ENCODE measurements around the gene NUP214.
"Not testable (repeated sequence)": the region's sequence is repeated elsewhere in the genome, so short reads cannot be mapped to it uniquely, and the experiment has no call there.

Gene NUP214

GRCh38 chr9:131096269-131097125, 28.9 kb upstream of the NUP214 start, which contains the start of gene AIF1L:
AIF1L (plus strand) TSS chr9:131096531; CDS start chr9:131096630, 99 bp downstream.
- DNase-seq (ENCODE audit: low spot score) = no peak

GRCh38 chr9:131097126-131097947, 28.0 kb upstream of the NUP214 start:
- DNase-seq (ENCODE audit: low spot score) = no peak

- no peak for DNase-seq (ENCODE audit: low spot score)
Measured at GRCh38 chr9:131097948-131098278, 27.5 kb upstream of the NUP214 start.

- DNase-seq (ENCODE audit: low spot score) = no peak
Measured at GRCh38 chr9:131098391-131099101, 26.8 kb upstream of the NUP214 start.

- DNase-seq (ENCODE audit: low spot score) = no peak
Measured at GRCh38 chr9:131099102-131099606, 26.2 kb upstream of the NUP214 start.

GRCh38 chr9:131099845-131100244, 25.5 kb upstream of the NUP214 start:
- DNase-seq (ENCODE audit: low spot score) = not testable (repeated sequence)

GRCh38 chr9:131100445-131100844, 24.9 kb upstream of the NUP214 start:
- DNase-seq (ENCODE audit: low spot score) = no peak

- no peak for DNase-seq (ENCODE audit: low spot score)
Measured at GRCh38 chr9:131101207-131101964, 24.0 kb upstream of the NUP214 start.

GRCh38 chr9:131103024-131103423, 22.4 kb upstream of the NUP214 start:
- DNase-seq (ENCODE audit: low spot score) = no peak

GRCh38 chr9:131103535-131103934, 21.9 kb upstream of the NUP214 start:
- DNase-seq (ENCODE audit: low spot score) = no peak

GRCh38 chr9:131104016-131104740, 21.2 kb upstream of the NUP214 start:
- no peak for DNase-seq (ENCODE audit: low spot score)

GRCh38 chr9:131105952-131106351, 19.4 kb upstream of the NUP214 start:
- DNase-seq (ENCODE audit: low spot score) = no peak

GRCh38 chr9:131107760-131108159, 17.6 kb upstream of the NUP214 start:
- DNase-seq (ENCODE audit: low spot score) = no peak

- no peak for DNase-seq (ENCODE audit: low spot score)
Measured at GRCh38 chr9:131111186-131111853, 14.1 kb upstream of the NUP214 start.

- no peak for DNase-seq (ENCODE audit: low spot score)
Measured at GRCh38 chr9:131111854-131112311, 13.5 kb upstream of the NUP214 start.

- DNase-seq (ENCODE audit: low spot score) = no peak
Measured at GRCh38 chr9:131112374-131113154, 12.8 kb upstream of the NUP214 start.

- no peak for DNase-seq (ENCODE audit: low spot score)
Measured at GRCh38 chr9:131113655-131114054, 11.7 kb upstream of the NUP214 start.

GRCh38 chr9:131114084-131114535, 11.3 kb upstream of the NUP214 start:
- DNase-seq (ENCODE audit: low spot score) = no peak

GRCh38 chr9:131115360-131115742, 10.0 kb upstream of the NUP214 start:
- not testable (repeated sequence) for DNase-seq (ENCODE audit: low spot score)

Data from CD4-positive, alpha-beta T cell treated with Interleukin-2 at 100 ng/mL for 4 hours (primary cell).